Endometrial microvascular endothelial cells (primary cell): ENCODE data around the gene TCTN1. TPM values are rescaled to one million over a fixed set of nuclear protein-coding genes. Genes with fewer than 3 reads are reported as not detected.
"Not testable (repeated sequence)": the region's sequence is repeated elsewhere in the genome, so short reads cannot be mapped to it uniquely, and the experiment has no call there.

Source experiments
- in situ Hi-C: cut with HindIII; loops from 2 replicates; pipeline ENCODE4 v1.10.0; 2017; ENCODE audit warnings: low sequenced_read_pairs, low pct_unique_long_range_greater_than_20kb; ENCODE audit errors: inconsistent ontology term
- total RNA-seq: library from RNA; depleted of rRNA; stranded (reverse); fragments of >200 nt; gene quantifications from one replicate; pipeline ENCODE4 v1.2.3, GENCODE V29; 2015; ENCODE audit errors: inconsistent ontology term

The TCTN1 gene
- total RNA-seq, 1 donor from 2014 or later = 19.3 TPM

DNA sequence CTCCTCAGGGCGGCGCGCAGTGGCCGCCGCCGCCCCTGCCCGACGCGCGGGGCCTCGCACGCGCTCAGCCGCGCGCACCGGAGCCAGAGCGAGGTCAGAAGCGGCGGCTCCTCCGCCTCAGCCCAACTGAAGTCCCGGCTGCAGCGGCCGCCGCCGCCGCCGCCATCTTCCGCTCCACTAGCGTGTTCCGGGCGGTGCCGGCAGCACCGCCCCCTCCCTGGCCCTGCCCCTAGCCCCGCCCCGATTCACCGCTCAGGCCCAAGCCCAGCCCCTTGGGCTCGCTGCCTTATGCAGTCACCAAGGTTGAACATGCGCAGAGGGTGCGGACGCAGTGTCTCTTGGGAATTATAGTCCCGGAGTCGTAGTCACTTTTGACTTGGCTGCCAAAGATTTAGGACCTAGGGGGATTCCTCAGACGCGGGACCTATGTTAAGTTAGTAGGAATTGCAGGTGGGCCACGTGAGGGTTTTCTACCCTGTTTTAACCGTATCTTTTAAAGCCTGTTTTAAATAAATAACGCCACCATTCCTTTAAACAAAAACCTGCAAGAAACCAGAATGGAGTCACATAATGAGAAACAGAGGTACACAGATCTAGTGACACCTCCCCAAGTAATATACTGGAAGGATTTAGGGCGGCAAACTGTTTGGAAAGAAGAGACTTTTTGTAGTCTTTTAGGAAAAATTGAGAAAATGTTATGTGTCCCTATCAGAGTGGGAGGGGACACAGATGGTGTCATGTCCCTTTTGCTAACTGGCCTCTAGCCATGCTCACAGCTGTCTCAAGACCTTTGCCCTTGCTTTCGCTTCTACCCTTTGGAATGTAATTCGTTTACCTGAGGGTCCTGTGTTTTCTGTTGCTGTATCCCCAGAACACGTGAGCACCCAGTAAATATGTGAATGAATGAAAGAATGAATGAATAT lies 30.5 kb upstream of the TCTN1 start, which contains the start of gene PPTC7:
Gene PPTC7 (minus strand): TSS at position 182 of the 923 bp plus-strand sequence. CDS start 287 bp downstream, outside the sequence.
- in situ Hi-C loops = no loop called here

GRCh38 chr12:110585231-110585799 lies 28.6 kb upstream of the TCTN1 start:
- in situ Hi-C loops = no loop called here

- in situ Hi-C loops = not testable (repeated sequence)
Observed at GRCh38 chr12:110587102-110587501, 26.8 kb upstream of the TCTN1 start.

DNA sequence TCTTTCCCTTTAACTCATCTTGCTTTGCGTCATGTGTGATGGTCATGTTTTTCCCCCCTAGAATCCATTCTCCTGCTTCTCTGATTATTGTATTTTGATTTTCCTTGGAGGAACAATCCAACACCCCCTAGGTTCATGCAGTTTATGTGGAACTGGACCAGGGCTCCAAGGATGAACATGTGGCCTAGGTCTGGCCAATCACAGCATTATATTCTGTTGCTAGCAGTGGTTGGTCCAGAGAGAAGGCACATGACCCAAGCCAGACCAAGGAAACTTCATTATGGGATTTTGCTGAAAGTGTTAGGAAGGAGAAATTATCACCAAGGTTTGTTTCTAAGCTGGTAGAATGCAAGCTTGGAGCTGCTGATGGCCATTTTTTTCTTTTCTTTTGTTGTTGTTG lies 23.9 kb upstream of the TCTN1 start:
- in situ Hi-C loops = no loop called here

GRCh38 chr12:110590806-110591326 lies 23.1 kb upstream of the TCTN1 start:
- in situ Hi-C loops = no loop called here

GRCh38 chr12:110591451-110592051 lies 22.4 kb upstream of the TCTN1 start:
- in situ Hi-C loops = no loop called here

- in situ Hi-C loops = no loop called here
Observed at GRCh38 chr12:110592078-110592477, 21.9 kb upstream of the TCTN1 start.

- in situ Hi-C loops = not testable (repeated sequence)
Observed at GRCh38 chr12:110592919-110593318, 21.0 kb upstream of the TCTN1 start.

GRCh38 chr12:110597885-110598284 lies 16.0 kb upstream of the TCTN1 start:
- in situ Hi-C loops = no loop called here

GRCh38 chr12:110599334-110599733 lies 14.6 kb upstream of the TCTN1 start:
- in situ Hi-C loops = no loop called here

- in situ Hi-C loops = no loop called here
Observed at GRCh38 chr12:110600254-110600653, 13.7 kb upstream of the TCTN1 start.

DNA sequence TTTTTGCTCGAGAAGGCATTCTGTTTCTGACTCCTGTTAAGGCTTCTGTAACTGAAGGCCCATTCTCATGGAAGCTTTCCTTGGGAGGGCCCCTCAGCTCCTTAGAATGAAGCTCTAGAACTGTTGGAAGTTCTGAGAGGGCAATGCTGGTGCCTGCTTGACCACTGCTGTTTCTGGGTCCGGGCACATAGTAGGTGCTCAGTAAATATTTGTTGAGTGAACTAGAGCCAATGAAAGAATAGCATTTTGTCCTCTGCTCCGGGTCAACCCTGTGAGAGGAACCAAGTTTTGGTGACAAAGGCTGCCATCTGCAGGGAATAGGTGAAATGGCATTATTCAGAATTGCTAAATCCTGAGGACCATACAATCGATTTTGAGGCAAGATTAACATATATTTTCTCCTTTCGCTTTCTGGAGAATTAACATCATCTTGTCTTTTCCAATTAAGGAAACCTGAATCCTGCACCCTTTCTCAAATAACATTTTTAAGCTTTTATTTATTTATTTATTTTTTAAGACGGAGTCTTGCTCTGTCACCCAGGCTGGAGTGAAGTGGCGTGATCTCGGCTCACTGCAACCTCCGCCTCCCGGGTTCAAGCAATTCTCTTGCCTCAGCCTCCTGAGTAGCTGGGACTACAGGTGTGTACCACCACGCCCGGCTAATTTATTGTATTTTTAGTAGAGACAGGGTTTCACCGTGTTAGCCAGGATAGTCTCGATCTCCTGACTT lies 11.7 kb upstream of the TCTN1 start:
- in situ Hi-C loops = not testable (repeated sequence)

DNA sequence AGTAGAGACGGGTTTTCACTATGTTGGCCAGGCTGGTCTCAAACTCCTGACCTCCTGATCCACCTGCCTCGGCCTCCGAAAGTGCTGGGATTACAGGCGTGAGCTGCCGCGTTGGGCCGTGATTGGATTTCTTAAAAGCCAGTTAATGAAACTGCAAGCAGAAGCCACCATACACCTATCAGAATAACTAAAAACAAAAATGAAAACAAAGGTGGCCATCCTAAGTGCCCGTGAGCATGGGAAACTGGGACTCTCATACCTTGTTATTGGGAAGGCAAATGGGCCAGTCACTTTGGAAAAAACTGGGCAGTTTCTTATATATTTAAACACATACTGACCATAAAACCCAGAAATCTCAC lies 7.7 kb upstream of the TCTN1 start:
- in situ Hi-C loops = no loop called here

GRCh38 chr12:110613071-110613770 lies 708 bp upstream of the TCTN1 start:
- in situ Hi-C loops = no loop called here

GRCh38 chr12:110615171-110615570 lies 1.2 kb downstream of the TCTN1 start:
- in situ Hi-C loops = no loop called here

- in situ Hi-C loops = no loop called here
Observed at GRCh38 chr12:110616471-110617115, 2.7 kb downstream of the TCTN1 start.

DNA sequence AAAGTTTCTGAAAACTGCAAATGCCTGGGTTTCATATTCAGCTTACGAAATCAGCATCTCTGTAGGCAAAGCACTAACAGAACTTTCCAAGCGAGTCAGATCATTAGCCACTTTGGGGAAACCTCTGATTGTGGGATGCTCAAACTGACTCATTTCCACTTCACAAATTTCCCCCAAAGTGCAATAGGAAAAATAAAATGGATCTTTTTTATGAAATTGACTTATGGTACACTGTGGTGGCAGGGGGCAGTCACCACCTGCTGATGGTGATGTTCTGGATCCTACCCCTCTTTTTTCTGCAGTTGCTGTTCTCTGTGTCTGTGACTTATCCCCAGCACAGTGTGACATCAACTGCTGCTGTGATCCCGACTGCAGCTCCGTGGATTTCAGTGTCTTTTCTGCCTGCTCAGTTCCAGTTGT lies 5.6 kb downstream of the TCTN1 start:
- in situ Hi-C loops = no loop called here

- in situ Hi-C loops = no loop called here
Observed at GRCh38 chr12:110622582-110622981, 8.7 kb downstream of the TCTN1 start.
